Gastroesophageal sphincter (tissue), 4 donors: ENCODE measurements around the gene GRIFIN. TPM values are rescaled to one million over a fixed set of nuclear protein-coding genes. Genes with fewer than 3 reads are reported as not detected.
A peak's percentile ranks its signal among the peaks of the same experiment; 100 is the strongest.

ENCODE experiments used
- ATAC-seq: fragments of 150-250 bp; one replicate; pipeline ENCODE4 v1.9.1; 2016; ENCODE audit warnings: mild to moderate bottlenecking, moderate library complexity
- H3K27ac ChIP-seq, 4 donors: fragments of 200-600 bp; sonication (generic) in 3 of 4; 1 replicate in 3 of 4; 2 replicates in 1 of 4; pipeline ENCODE4 v1.5.1; 2016 to 2019
- H3K27me3 ChIP-seq: fragments of 200-600 bp; sonication (generic); one replicate; pipeline ENCODE4 v1.5.1; 2019
- H3K36me3 ChIP-seq, 2 donors: fragments of 200-600 bp; sonication (generic); one replicate each; pipeline ENCODE4 v1.5.1; 2019; ENCODE audit warnings: control low read depth in 1 of 2
- H3K4me1 ChIP-seq, 3 donors: fragments of 200-600 bp; sonication (generic); 1 replicate in 2 of 3; 2 replicates in 1 of 3; pipeline ENCODE4 v1.5.1; 2016 to 2019; ENCODE audit warnings: control low read depth in 2 of 3
- H3K4me3 ChIP-seq, 2 donors: fragments of 200-600 bp; sonication (generic); one replicate each; pipeline ENCODE4 v1.5.1; 2019; ENCODE audit warnings: mild to moderate bottlenecking in 1 of 2, moderate library complexity in 1 of 2
- H3K9me3 ChIP-seq, 3 donors: fragments of 200-600 bp; sonication (generic); one replicate each; pipeline ENCODE4 v1.5.1; 2017 to 2019; ENCODE audit warnings: control low read depth in 2 of 3
- EP300 ChIP-seq: sonication (generic); formaldehyde crosslinking; IDR thresholded peaks from one replicate; pipeline ENCODE4 v1.6.1; 2017; ENCODE audit warnings: antibody characterized with exemption, mild to moderate bottlenecking
- POLR2A ChIP-seq, 2 donors: fragments of 450-650 bp; IDR thresholded peaks; one replicate each; pipeline ENCODE4 v1.6.1; 2017; ENCODE audit warnings: antibody characterized with exemption in 2 of 2, mild to moderate bottlenecking in 2 of 2, moderate library complexity in 1 of 2
- POLR2AphosphoS5 ChIP-seq: sonication (generic); formaldehyde crosslinking; IDR thresholded peaks from one replicate; pipeline ENCODE4 v1.6.1; 2017; ENCODE audit warnings: antibody characterized with exemption
- WGBS, 2 donors: methylation state at CpG; one replicate each; pipeline ENCODE4 v1.1.5; 2018; ENCODE audit warnings: low coverage in 1 of 2; 5-methylcytosine and 5-hydroxymethylcytosine counted together
- total RNA-seq, 4 donors: library from RNA; depleted of rRNA; stranded (reverse); fragments of >200 nt; gene quantifications; one replicate each; pipeline ENCODE4 v1.1.0, GENCODE V29; 2016
- TF ChIP-seq, protein P1 (sequence below), 4 experiments: fragments of 200-600 bp in 2 of 4; fragments of 450-650 bp in 2 of 4; sonication (generic) in 1 of 4; IDR thresholded peaks; one replicate each; pipeline ENCODE4 v1.5.1; 2017 to 2019; ENCODE audit warnings: antibody characterized with exemption in 4 of 4, mild to moderate bottlenecking in 2 of 4, moderate library complexity in 2 of 4

The GRIFIN gene
- total RNA-seq, 4 donors from 2014 or later: not detected

DNA sequence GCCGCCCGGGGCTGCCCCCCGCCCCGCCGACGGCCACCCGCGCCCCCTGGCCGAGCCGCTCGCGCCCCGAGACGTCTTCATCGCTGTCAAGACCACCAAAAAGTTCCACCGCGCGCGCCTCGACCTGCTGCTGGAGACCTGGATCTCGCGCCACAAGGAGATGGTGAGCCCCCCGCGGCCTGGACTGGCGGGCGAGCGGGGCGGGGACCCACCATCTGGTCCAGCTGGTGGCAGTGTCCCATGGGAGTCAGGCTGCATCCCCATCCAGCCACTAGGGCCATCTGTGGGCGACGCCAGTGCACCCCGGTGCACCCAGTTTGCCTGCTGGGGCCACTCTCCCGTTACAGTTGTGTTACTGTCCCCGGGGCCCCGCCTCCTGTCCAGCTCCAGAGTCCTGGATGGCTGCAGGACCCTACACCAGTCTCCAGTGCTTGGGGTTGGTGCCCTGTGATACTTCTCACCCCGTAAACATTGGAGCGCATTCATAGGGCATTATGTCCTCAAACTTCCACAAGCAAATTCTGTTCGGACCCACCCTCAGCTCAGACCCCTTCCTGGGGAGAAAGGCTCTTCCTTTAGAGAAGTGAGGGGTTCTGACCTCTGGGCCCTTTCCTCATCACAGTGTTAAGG lies 44.0 kb upstream of the GRIFIN start:
- H3K9me3 ChIP-seq: no peaks in the 10 kb centered on the region
- H3K27me3 ChIP-seq: peaks cover 65% of the 10 kb centered on the region
- 44% methylated on average over 2 of the region's 37 CpGs; no CpG with 5 or more reads in 1 of the 2 donors for WGBS, 2 donors
- peaks cover 0 to under 1% of the 10 kb centered on the region in 2 donors for H3K36me3 ChIP-seq
- ATAC-seq: no peak
- peaks cover 0 to 67% (median 30%) of the 10 kb centered on the region in 3 donors for H3K4me1 ChIP-seq
- TF ChIP-seq EP300 (no peak), POLR2A (IDR thresholded peaks at IDR 0.05) (no peak), POLR2AphosphoS5 (no peak)
- TF ChIP-seq, protein P1, sequence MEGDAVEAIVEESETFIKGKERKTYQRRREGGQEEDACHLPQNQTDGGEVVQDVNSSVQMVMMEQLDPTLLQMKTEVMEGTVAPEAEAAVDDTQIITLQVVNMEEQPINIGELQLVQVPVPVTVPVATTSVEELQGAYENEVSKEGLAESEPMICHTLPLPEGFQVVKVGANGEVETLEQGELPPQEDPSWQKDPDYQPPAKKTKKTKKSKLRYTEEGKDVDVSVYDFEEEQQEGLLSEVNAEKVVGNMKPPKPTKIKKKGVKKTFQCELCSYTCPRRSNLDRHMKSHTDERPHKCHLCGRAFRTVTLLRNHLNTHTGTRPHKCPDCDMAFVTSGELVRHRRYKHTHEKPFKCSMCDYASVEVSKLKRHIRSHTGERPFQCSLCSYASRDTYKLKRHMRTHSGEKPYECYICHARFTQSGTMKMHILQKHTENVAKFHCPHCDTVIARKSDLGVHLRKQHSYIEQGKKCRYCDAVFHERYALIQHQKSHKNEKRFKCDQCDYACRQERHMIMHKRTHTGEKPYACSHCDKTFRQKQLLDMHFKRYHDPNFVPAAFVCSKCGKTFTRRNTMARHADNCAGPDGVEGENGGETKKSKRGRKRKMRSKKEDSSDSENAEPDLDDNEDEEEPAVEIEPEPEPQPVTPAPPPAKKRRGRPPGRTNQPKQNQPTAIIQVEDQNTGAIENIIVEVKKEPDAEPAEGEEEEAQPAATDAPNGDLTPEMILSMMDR (IDR thresholded peaks at IDR 0.05): no peak
- H3K4me3 ChIP-seq: peak overlapping the region; percentile 12 to 62
- H3K27ac ChIP-seq: peak overlapping the region in 2 of 4 donors; percentile 10 to 61

DNA sequence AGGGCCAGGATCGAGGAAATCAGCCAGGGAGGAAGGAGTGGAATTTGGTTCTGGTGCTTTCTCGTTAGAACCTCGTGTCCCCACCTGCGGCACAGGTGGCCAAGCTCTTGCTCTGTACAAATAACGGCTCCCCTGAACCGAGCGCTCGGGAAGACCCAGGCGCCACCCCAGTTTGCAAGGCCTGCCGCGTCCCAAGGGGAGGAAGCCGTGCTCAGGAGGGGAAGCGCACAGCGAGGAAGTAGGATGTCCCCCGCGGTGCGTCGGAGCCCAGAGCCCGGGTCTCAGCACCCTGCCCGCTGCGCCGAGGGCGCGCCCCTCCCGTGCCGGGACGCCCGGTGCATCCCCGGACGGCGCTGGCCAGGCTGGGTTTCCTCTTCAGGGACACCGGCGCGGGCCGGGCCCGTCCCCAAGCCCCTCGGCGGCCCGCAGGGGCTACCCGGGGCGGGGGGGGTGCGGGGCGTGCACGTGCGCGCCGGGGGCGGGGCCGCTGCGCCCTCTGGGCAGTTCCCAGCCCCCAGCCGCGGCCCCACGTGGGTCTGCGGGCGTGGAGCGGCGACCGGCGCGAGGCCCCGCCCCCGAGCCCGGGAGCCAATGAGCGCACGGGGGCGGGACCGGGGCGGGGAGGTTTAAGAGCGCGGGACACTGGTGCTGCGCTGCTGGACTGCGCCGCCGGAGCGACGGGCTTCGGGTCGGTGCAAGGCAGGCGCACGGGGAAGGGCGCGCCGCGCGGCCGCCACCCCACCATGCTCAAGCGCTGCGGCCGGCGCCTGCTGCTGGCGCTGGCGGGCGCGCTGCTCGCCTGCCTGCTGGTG lies 43.1 kb upstream of the GRIFIN start, which contains the start of gene LFNG:
Gene LFNG, plus strand, starts transcription at position 656 of the 812 bp plus-strand sequence. Its CDS starts 88 bp downstream, at position 744.
- Histone ChIP-seq H3K9me3 (no peaks in the 10 kb centered on the region), H3K36me3 (no peaks in the 10 kb centered on the region), H3K4me1 (peaks cover 0 to 58% (median 26%) of the 10 kb centered on the region in 3 donors), H3K27ac (peak within 1 kb of the TSS in 3 of 4 donors; percentile 43 to 63 (median 57)), H3K27me3 (peaks cover 56% of the 10 kb centered on the region), H3K4me3 (peak within 1 kb of the TSS; percentile 24 to 62)
- WGBS, 2 donors: no CpG with 5 or more reads among the region's 95 CpGs
- TF ChIP-seq, protein P1 (IDR thresholded peaks at IDR 0.05): peak in 1 of 4 experiments; percentile 16
- TF ChIP-seq POLR2AphosphoS5: peak; percentile 52
- TF ChIP-seq POLR2A (IDR thresholded peaks at IDR 0.05): peak; percentile 81 to 82
- no peak for TF ChIP-seq EP300
- ATAC-seq: peak; percentile 92

DNA sequence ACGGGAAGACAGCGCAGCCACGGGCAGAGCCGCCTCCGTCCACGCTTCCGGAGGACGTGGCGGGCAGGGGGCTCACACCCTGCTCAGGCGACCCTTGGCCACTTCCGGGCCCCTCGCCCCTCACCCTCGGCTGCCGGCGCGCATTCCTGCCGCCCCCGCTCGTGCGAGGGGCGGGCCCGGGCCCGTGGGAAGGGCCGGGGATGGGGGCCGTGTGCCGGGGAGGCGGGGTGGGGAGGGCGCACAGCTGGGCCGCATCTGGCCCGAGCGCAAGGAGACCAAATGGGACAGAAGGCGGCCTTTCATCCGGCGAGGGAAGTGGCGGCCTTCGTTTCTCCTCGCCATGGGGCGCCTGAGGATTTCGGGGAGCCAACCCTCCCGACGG lies 42.5 kb upstream of the GRIFIN start:
- H3K36me3 ChIP-seq: no peaks in the 10 kb centered on the region
- peaks cover 0 to 52% (median 20%) of the 10 kb centered on the region in 3 donors for H3K4me1 ChIP-seq
- H3K27ac ChIP-seq: peak overlapping the region in 2 of 4 donors; percentile 43 to 63
- no CpG with 5 or more reads among the region's 41 CpGs for WGBS, 2 donors
- H3K4me3 ChIP-seq: peak overlapping the region in 1 of 2 donors; percentile 62
- ATAC-seq: no peak
- TF ChIP-seq, protein P1 (IDR thresholded peaks at IDR 0.05): no peak
- TF ChIP-seq POLR2A (IDR thresholded peaks at IDR 0.05) (no peak), EP300 (no peak), POLR2AphosphoS5 (no peak)
- peaks cover 50% of the 10 kb centered on the region for H3K27me3 ChIP-seq
- no peaks in the 10 kb centered on the region for H3K9me3 ChIP-seq

DNA sequence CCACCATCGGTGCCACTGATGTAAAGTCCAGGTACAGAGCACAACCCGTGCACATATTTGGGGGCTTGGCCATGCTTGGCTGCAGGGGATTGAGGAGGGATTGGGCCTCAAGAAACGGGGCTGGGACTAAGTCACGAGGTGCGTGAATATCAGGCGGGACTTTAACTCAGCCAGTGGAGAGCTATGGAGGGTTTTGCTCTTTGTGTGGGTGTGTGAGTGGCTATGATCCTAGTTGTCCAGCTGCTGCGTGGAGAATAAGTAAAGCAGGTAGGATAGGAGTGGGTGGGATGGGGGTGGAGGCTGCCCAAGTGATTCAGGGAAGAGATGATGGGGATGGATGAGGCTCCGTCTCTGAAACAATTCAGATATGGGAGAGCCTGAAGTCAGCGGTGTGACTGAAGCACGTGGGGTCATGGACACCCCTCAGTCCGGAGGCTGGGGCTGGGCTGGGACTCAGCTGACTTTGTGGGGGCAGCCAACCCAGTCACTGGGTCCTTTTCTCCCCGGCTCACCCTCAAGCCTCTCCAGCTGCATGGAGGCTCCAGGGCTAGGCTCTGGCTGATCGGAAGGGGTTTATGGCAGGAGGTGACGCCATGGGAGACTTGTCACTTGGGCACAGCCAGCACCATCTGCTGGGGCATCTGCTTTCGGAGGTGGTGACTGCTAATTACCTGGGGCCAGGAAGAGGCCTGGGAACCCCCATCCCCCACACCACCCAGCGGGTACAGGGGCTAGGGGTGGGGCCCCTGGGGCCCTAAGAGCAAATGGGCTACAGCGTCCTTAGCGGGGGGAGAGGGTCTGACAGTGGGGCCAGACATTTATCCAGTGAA lies 41.7 kb upstream of the GRIFIN start:
- WGBS, 2 donors: 56 to 60% methylated on average over 10 to 12 of the region's 18 CpGs
- Histone ChIP-seq H3K27me3 (peaks cover 41% of the 10 kb centered on the region), H3K9me3 (no peaks in the 10 kb centered on the region), H3K36me3 (no peaks in the 10 kb centered on the region), H3K4me1 (peaks cover 0 to 43% (median 20%) of the 10 kb centered on the region in 3 donors), H3K27ac (no peak overlapping the region), H3K4me3 (no peak overlapping the region)
- TF ChIP-seq EP300 (no peak), POLR2A (IDR thresholded peaks at IDR 0.05) (no peak), POLR2AphosphoS5 (no peak)
- TF ChIP-seq, protein P1 (IDR thresholded peaks at IDR 0.05): no peak
- ATAC-seq: no peak
